C4-2B (cell line): ENCODE data around the gene ARHGEF28.

Source experiments
- ZFX ChIP-seq: fragments of 450-650 bp; IDR thresholded peaks from 2 replicates; pipeline ENCODE4 v1.6.1; 2017
- TF ChIP-seq, protein P1 (sequence below): fragments of 450-650 bp; conservative IDR thresholded peaks from 2 replicates; pipeline ENCODE4 v1.5.1; 2017; ENCODE audit warnings: mild to moderate bottlenecking

DNA sequence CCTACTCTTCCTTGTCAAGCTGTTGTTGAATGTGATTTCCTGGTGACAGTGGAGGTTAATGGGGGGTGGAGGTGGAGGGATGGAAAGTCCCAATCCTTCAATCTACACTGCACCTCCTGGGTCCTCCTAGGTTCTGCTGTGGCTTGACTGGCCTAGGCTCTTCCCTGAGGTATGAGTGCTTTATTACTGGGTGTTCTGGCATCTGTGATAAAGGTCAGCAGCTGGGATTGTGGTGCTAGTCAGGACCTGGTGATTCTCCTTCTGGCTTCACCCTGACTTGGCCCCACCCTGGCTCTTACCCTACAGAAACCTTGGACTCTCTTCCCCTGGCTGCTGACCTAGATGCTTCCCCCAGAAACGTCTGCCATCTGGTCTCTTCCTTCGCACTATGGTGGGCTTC lies 194.3 kb downstream of the ARHGEF28 start:
- TF ChIP-seq, protein P1, sequence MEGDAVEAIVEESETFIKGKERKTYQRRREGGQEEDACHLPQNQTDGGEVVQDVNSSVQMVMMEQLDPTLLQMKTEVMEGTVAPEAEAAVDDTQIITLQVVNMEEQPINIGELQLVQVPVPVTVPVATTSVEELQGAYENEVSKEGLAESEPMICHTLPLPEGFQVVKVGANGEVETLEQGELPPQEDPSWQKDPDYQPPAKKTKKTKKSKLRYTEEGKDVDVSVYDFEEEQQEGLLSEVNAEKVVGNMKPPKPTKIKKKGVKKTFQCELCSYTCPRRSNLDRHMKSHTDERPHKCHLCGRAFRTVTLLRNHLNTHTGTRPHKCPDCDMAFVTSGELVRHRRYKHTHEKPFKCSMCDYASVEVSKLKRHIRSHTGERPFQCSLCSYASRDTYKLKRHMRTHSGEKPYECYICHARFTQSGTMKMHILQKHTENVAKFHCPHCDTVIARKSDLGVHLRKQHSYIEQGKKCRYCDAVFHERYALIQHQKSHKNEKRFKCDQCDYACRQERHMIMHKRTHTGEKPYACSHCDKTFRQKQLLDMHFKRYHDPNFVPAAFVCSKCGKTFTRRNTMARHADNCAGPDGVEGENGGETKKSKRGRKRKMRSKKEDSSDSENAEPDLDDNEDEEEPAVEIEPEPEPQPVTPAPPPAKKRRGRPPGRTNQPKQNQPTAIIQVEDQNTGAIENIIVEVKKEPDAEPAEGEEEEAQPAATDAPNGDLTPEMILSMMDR: no peak
- no peak for TF ChIP-seq ZFX
